ENCODE results near the gene ARL13B. TPM values are rescaled to one million over a fixed set of nuclear protein-coding genes. Genes with fewer than 3 reads are reported as not detected.
"Not testable (repeated sequence)": the region's sequence is repeated elsewhere in the genome, so short reads cannot be mapped to it uniquely, and the experiment has no call there.

Gene ARL13B
- 10 to 100 TPM in 5 of 8 experiments, 1 to 10 TPM in 3; 6.6 to 17.0 (median 10.6) TPM for total RNA-seq

- in situ Hi-C loops (cut with MboI; ENCODE audit: low pct_unique_long_range_greater_than_20kb in 2 of 9, low sequenced_read_pairs in 9 of 9, unreplicated experiment in 9 of 9): no loop called here
- H3K27ac ChIP-seq: peak within 1 kb of the TSS; percentile 60 to 85
- WGBS, 10 experiments: 0 to 30% (median 0%) methylated on average over 2 to 25 of the region's 66 CpGs; no CpG with 5 or more reads in 2 of the 10 experiments
- peak within 1 kb of the TSS; percentile 75 to 95 (median 84) for H3K4me3 ChIP-seq
- peak; percentile 97 to 100 (median 99) for ATAC-seq (replicated peaks in 6 of 8)
- H3K4me1 ChIP-seq (replicated peaks in 1 of 2): peaks cover 3 to 15% of the 10 kb centered on the region in 2 donors
These were observed at the start of gene ARL13B for GRCh38 chr3:93979850-93980676. ARL13B (plus strand) TSS chr3:93980155; CDS start chr3:93980424, 269 bp downstream.

- no peaks in the 10 kb centered on the region for H3K4me1 ChIP-seq (replicated peaks in 1 of 2)
- no peak for ATAC-seq (replicated peaks in 6 of 8)
- H3K4me3 ChIP-seq: no peak overlapping the region
- 58 to 100% (median 83%) methylated on average over 1 to 5 of the region's 5 CpGs for WGBS, 10 experiments
- no peak overlapping the region for H3K27ac ChIP-seq
- in situ Hi-C loops (cut with MboI; ENCODE audit: low pct_unique_long_range_greater_than_20kb in 2 of 9, low sequenced_read_pairs in 9 of 9, unreplicated experiment in 9 of 9): no loop called here
These were observed 48.2 kb upstream of the ARL13B start for GRCh38 chr3:93931597-93932229.

- WGBS, 10 experiments: 37 to 92% (median 66%) methylated on average over 3 to 5 of the region's 5 CpGs
- Histone ChIP-seq H3K4me1 (replicated peaks in 1 of 2) (no peaks in the 10 kb centered on the region), H3K4me3 (no peak overlapping the region), H3K27ac (no peak overlapping the region)
- no peak for ATAC-seq (replicated peaks in 6 of 8)
- in situ Hi-C loops (cut with MboI; ENCODE audit: low pct_unique_long_range_greater_than_20kb in 2 of 9, low sequenced_read_pairs in 9 of 9, unreplicated experiment in 9 of 9): no loop called here
These were observed 45.4 kb upstream of the ARL13B start for GRCh38 chr3:93934366-93935046.

GRCh38 chr3:93936549-93936948 is 43.4 kb upstream of the ARL13B start:
- H3K4me3 ChIP-seq: no peak overlapping the region
- no peak for ATAC-seq (replicated peaks in 6 of 8)
- in situ Hi-C loops (cut with MboI; ENCODE audit: low pct_unique_long_range_greater_than_20kb in 2 of 9, low sequenced_read_pairs in 9 of 9, unreplicated experiment in 9 of 9): no loop called here
- no peaks in the 10 kb centered on the region for H3K4me1 ChIP-seq (replicated peaks in 1 of 2)
- no peak overlapping the region for H3K27ac ChIP-seq
- WGBS, 10 experiments: 0 to 100% (median 66%) methylated on average over 1 of the region's 1 CpG; no CpG with 5 or more reads in 4 of the 10 experiments

GRCh38 chr3:93937485-93937884 is 42.5 kb upstream of the ARL13B start:
- H3K27ac ChIP-seq; H3K4me3 ChIP-seq; in situ Hi-C loops (cut with MboI; ENCODE audit: low pct_unique_long_range_greater_than_20kb in 2 of 9, low sequenced_read_pairs in 9 of 9, unreplicated experiment in 9 of 9); H3K4me1 ChIP-seq (replicated peaks in 1 of 2); ATAC-seq (replicated peaks in 6 of 8): not testable (repeated sequence)
- 78 to 100% (median 82%) methylated on average over 1 to 4 of the region's 6 CpGs; no CpG with 5 or more reads in 7 of the 10 experiments for WGBS, 10 experiments

GRCh38 chr3:93949958-93950357 is 30.0 kb upstream of the ARL13B start:
- 68 to 90% (median 80%) methylated on average over 2 to 4 of the region's 8 CpGs; no CpG with 5 or more reads in 4 of the 10 experiments for WGBS, 10 experiments
- ATAC-seq (replicated peaks in 6 of 8); H3K4me1 ChIP-seq (replicated peaks in 1 of 2); H3K27ac ChIP-seq; H3K4me3 ChIP-seq; in situ Hi-C loops (cut with MboI; ENCODE audit: low pct_unique_long_range_greater_than_20kb in 2 of 9, low sequenced_read_pairs in 9 of 9, unreplicated experiment in 9 of 9): not testable (repeated sequence)

GRCh38 chr3:93961026-93961425 is 18.9 kb upstream of the ARL13B start:
- Histone ChIP-seq H3K4me1 (replicated peaks in 1 of 2) (no peaks in the 10 kb centered on the region), H3K27ac (no peak overlapping the region), H3K4me3 (no peak overlapping the region)
- in situ Hi-C loops (cut with MboI; ENCODE audit: low pct_unique_long_range_greater_than_20kb in 2 of 9, low sequenced_read_pairs in 9 of 9, unreplicated experiment in 9 of 9): no loop called here
- no peak for ATAC-seq (replicated peaks in 6 of 8)
- WGBS, 10 experiments: 67 to 100% (median 86%) methylated on average over 1 of the region's 1 CpG; no CpG with 5 or more reads in 3 of the 10 experiments

- no peak for ATAC-seq (replicated peaks in 6 of 8)
- in situ Hi-C loops (cut with MboI; ENCODE audit: low pct_unique_long_range_greater_than_20kb in 2 of 9, low sequenced_read_pairs in 9 of 9, unreplicated experiment in 9 of 9): no loop called here
- Histone ChIP-seq H3K4me3 (no peak overlapping the region), H3K4me1 (replicated peaks in 1 of 2) (no peaks in the 10 kb centered on the region), H3K27ac (no peak overlapping the region)
- 14 to 100% (median 70%) methylated on average over 1 of the region's 1 CpG; no CpG with 5 or more reads in 2 of the 10 experiments for WGBS, 10 experiments
These were observed 18.5 kb upstream of the ARL13B start for GRCh38 chr3:93961489-93961888.

GRCh38 chr3:93962798-93963197 is 17.2 kb upstream of the ARL13B start:
- WGBS, 10 experiments: 20 to 100% (median 62%) methylated on average over 1 to 3 of the region's 3 CpGs; no CpG with 5 or more reads in 1 of the 10 experiments
- ATAC-seq (replicated peaks in 6 of 8): no peak
- in situ Hi-C loops (cut with MboI; ENCODE audit: low pct_unique_long_range_greater_than_20kb in 2 of 9, low sequenced_read_pairs in 9 of 9, unreplicated experiment in 9 of 9): no loop called here
- H3K4me1 ChIP-seq (replicated peaks in 1 of 2): no peaks in the 10 kb centered on the region
- no peak overlapping the region for H3K27ac ChIP-seq
- no peak overlapping the region for H3K4me3 ChIP-seq

- H3K27ac ChIP-seq; in situ Hi-C loops (cut with MboI; ENCODE audit: low pct_unique_long_range_greater_than_20kb in 2 of 9, low sequenced_read_pairs in 9 of 9, unreplicated experiment in 9 of 9); H3K4me3 ChIP-seq; H3K4me1 ChIP-seq (replicated peaks in 1 of 2); ATAC-seq (replicated peaks in 6 of 8): not testable (repeated sequence)
- WGBS, 10 experiments: 71 to 100% (median 95%) methylated on average over 1 to 11 of the region's 19 CpGs; no CpG with 5 or more reads in 2 of the 10 experiments
These were observed 14.8 kb upstream of the ARL13B start for GRCh38 chr3:93965106-93965505.

GRCh38 chr3:93969443-93969842 is 10.5 kb upstream of the ARL13B start:
- Histone ChIP-seq H3K4me3 (no peak overlapping the region), H3K27ac (no peak overlapping the region), H3K4me1 (replicated peaks in 1 of 2) (peaks cover 3 to 10% of the 10 kb centered on the region in 2 donors)
- WGBS, 10 experiments: 0 to 88% (median 76%) methylated on average over 1 to 3 of the region's 3 CpGs; no CpG with 5 or more reads in 3 of the 10 experiments
- ATAC-seq (replicated peaks in 6 of 8): peak in 1 of 8 experiments; percentile 7
- in situ Hi-C loops (cut with MboI; ENCODE audit: low pct_unique_long_range_greater_than_20kb in 2 of 9, low sequenced_read_pairs in 9 of 9, unreplicated experiment in 9 of 9): no loop called here

GRCh38 chr3:93969997-93970396 is 10.0 kb upstream of the ARL13B start:
- H3K4me1 ChIP-seq (replicated peaks in 1 of 2): peaks cover 3 to 10% of the 10 kb centered on the region in 2 donors
- in situ Hi-C loops (cut with MboI; ENCODE audit: low pct_unique_long_range_greater_than_20kb in 2 of 9, low sequenced_read_pairs in 9 of 9, unreplicated experiment in 9 of 9): no loop called here
- H3K4me3 ChIP-seq: no peak overlapping the region

More at GRCh38 chr3:93969997-93970396, 10.0 kb upstream of the ARL13B start:
- no peak overlapping the region for H3K27ac ChIP-seq
- no peak for ATAC-seq (replicated peaks in 6 of 8)
- 88 to 100% (median 100%) methylated on average over 1 of the region's 1 CpG; no CpG with 5 or more reads in 6 of the 10 experiments for WGBS, 10 experiments
